Measurements from ENCODE around the gene DIS3L2.

DNA sequence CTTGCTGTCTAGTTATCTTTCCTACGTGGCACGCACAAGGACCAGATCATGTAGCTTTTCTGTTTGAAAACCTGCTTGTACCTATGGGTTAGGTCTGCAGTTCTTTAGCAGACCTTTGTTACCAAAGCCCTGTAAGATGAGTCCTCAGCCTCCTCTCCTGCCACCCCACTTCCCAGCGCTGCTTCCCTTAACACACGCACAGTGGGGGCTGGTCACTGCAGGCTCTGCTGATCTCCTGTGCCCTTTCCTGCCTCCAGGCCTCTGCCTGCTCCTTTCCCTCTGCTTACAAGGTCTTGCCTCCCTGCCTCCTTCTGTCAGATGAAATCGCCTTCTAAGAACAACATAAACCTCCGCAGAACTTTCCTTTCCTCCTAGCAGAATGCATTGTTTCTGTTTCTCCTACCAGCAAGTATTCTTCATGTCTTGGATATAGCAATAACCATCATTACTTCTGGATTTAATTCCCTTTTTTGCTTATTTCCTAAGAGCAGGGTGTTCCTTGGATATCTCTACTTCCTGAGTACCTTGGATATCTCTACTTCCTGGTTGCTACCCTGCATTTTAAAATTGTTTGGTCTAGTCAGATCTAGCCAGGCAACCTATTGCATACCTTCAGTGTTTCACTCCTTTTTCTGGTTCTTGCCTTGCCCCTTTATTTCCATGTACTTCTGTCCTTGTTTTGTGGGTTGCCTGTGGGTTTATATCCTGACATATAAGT is 257.4 kb downstream of the DIS3L2 start:
- TF ChIP-seq, protein P1, sequence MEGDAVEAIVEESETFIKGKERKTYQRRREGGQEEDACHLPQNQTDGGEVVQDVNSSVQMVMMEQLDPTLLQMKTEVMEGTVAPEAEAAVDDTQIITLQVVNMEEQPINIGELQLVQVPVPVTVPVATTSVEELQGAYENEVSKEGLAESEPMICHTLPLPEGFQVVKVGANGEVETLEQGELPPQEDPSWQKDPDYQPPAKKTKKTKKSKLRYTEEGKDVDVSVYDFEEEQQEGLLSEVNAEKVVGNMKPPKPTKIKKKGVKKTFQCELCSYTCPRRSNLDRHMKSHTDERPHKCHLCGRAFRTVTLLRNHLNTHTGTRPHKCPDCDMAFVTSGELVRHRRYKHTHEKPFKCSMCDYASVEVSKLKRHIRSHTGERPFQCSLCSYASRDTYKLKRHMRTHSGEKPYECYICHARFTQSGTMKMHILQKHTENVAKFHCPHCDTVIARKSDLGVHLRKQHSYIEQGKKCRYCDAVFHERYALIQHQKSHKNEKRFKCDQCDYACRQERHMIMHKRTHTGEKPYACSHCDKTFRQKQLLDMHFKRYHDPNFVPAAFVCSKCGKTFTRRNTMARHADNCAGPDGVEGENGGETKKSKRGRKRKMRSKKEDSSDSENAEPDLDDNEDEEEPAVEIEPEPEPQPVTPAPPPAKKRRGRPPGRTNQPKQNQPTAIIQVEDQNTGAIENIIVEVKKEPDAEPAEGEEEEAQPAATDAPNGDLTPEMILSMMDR (IDR thresholded peaks at IDR 0.05 in 4 of 5, conservative IDR thresholded peaks at IDR 0.05 in 1 of 5) = no peak
- TF ChIP-seq POLR2A (IDR thresholded peaks at IDR 0.05) = no peak

Data from gastrocnemius medialis (tissue), 4 donors.